Epithelial cell of esophagus (primary cell): ENCODE data around the gene TBC1D10A.
A peak's percentile ranks its signal among the peaks of the same experiment; 100 is the strongest.

Experiments used
- DNase-seq: peaks from one replicate; pipeline ENCODE4 v3.0.0; 2010; ENCODE audit warnings: low read depth
- H3K4me3 ChIP-seq: 2 replicates; pipeline ENCODE4 v1.5.1; 2011; ENCODE audit warnings: mild to moderate bottlenecking, low read length, control low read depth
- CTCF ChIP-seq: IDR thresholded peaks from 2 replicates; pipeline ENCODE4 v1.5.1; 2011; ENCODE audit warnings: low read depth, mild to moderate bottlenecking, low read length, control low read depth, inconsistent platforms; ENCODE audit not compliant: insufficient read depth; ENCODE audit errors: missing control alignments

Gene TBC1D10A

GRCh38 chr22:30326706-30327362 is at the start of gene TBC1D10A:
TSS of gene TBC1D10A (minus strand) at chr22:30326941. CDS start at chr22:30326881, 60 bp downstream.
- TF ChIP-seq CTCF = no peak
- peak; percentile 98 for DNase-seq

GRCh38 chr22:30375312-30375849 is 48.6 kb upstream of the TBC1D10A start:
- TF ChIP-seq CTCF = no peak
- no peak overlapping the region for H3K4me3 ChIP-seq
- DNase-seq = no peak

More at GRCh38 chr22:30326706-30327362, at the start of gene TBC1D10A:
- peak within 1 kb of the TSS; percentile 74 for H3K4me3 ChIP-seq

- H3K4me3 ChIP-seq = no peak overlapping the region
- no peak for DNase-seq
- no peak for TF ChIP-seq CTCF
Observed at GRCh38 chr22:30373331-30374325, 46.9 kb upstream of the TBC1D10A start.

GRCh38 chr22:30372915-30373314 is 46.2 kb upstream of the TBC1D10A start:
- no peak for DNase-seq
- no peak overlapping the region for H3K4me3 ChIP-seq
- no peak for TF ChIP-seq CTCF

- TF ChIP-seq CTCF = no peak
- DNase-seq = no peak
- no peak overlapping the region for H3K4me3 ChIP-seq
Observed at GRCh38 chr22:30371981-30372380, 45.2 kb upstream of the TBC1D10A start.

GRCh38 chr22:30371321-30371720 is 44.6 kb upstream of the TBC1D10A start:
- TF ChIP-seq CTCF = no peak
- no peak overlapping the region for H3K4me3 ChIP-seq
- DNase-seq = no peak
